Omental fat pad (tissue), 4 donors: ENCODE measurements around the gene ZNF428. TPM values are rescaled to one million over a fixed set of nuclear protein-coding genes. Genes with fewer than 3 reads are reported as not detected.

Experiments used
- ATAC-seq: fragments of 150-250 bp; one replicate; pipeline ENCODE4 v1.9.1; 2016; ENCODE audit warnings: mild to moderate bottlenecking, moderate library complexity; ENCODE audit not compliant: low FRiP score
- DNase-seq: peaks from one replicate; pipeline ENCODE4 v3.0.0-alpha.2; 2019; ENCODE audit warnings: low spot score
- total RNA-seq, 4 donors: library from RNA; depleted of rRNA; stranded (reverse); fragments of >200 nt; gene quantifications; one replicate each; pipeline ENCODE4 v1.1.0, GENCODE V29; 2016
- TF ChIP-seq, protein P1 (sequence below), 3 donors: fragments of 450-650 bp; IDR thresholded peaks; one replicate each; pipeline ENCODE4 v1.5.1; 2016 to 2017; ENCODE audit warnings: antibody characterized with exemption in 3 of 3, mild to moderate bottlenecking in 3 of 3, moderate library complexity in 2 of 3

ZNF428 gene
- total RNA-seq, 4 donors from 2014 or later: 15.4 to 22.1 (median 16.2) TPM

DNA sequence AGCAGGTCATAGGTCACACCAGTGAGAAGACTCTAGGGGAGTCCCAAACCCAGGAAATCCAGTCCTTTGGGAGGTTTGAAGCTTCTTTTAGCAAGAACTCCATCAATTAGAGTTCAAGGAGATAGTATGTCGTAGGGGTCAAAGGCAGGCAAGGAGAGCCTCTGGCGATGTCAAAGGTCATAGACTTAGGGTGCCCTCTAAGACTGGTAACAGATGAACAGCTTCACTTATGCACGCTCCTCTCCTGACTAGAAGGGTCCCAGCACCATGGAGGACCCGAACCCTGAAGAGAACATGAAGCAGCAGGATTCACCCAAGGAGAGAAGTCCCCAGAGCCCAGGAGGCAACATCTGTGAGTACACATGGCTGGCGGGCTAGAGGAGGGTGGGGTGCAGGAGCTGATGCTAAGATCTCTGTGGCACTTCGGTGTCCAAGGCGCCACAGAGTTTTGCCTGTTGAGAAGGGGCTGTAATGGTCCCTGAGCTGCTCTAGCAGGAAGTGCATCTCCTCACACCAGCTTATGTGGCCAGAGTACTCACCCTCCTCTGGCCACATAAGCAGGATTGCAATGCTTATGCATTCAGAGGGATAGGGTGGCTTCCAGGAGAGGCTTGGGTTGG, 22.5 kb downstream of the ZNF428 start:
- TF ChIP-seq, protein P1, sequence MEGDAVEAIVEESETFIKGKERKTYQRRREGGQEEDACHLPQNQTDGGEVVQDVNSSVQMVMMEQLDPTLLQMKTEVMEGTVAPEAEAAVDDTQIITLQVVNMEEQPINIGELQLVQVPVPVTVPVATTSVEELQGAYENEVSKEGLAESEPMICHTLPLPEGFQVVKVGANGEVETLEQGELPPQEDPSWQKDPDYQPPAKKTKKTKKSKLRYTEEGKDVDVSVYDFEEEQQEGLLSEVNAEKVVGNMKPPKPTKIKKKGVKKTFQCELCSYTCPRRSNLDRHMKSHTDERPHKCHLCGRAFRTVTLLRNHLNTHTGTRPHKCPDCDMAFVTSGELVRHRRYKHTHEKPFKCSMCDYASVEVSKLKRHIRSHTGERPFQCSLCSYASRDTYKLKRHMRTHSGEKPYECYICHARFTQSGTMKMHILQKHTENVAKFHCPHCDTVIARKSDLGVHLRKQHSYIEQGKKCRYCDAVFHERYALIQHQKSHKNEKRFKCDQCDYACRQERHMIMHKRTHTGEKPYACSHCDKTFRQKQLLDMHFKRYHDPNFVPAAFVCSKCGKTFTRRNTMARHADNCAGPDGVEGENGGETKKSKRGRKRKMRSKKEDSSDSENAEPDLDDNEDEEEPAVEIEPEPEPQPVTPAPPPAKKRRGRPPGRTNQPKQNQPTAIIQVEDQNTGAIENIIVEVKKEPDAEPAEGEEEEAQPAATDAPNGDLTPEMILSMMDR (IDR thresholded peaks at IDR 0.05): no peak
- ATAC-seq: no peak
- no peak for DNase-seq

DNA sequence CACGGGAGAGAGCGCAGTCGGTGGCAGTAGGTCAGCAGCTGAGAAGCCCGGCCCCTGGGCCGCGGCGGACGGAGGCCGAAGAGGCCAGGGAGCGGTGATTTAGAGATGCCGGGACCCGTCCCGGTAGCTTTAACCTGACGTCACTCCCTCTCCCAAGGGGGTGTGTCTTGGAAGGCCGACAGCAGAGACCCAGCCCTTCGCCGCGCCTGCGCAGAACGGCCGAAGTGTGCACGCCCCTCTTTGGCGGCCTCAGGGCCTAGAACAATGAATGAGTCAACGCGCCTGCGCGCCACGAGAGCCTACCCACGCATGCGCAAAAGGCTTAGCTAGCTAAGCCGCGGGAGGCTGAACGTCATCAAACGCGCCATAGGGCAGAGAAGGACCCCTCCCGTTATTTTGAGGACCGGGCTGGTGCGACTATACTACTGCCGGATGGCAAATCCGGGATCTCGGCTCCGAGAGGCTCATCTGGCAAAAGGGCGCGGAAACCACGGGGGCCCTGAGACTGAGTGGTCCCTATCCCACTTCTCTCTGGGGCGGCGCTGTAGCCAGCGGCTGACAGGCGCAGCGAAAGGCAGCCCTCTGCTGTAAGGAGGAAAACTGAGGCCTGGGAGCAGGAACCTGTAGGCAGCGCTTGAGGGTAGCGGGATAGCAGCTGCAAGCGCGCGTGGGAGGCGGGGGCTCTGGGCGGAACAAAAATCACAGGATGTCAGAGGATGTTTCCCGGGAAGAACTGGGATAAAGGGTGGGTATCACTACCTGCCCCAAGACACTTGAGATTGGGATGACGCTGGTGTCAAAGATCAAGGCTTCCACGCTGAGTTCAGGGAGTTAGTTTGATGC, 23.2 kb downstream of the ZNF428 start, which contains the start of the genes IRGQ and ZNF576:
Gene IRGQ, minus strand, starts transcription at position 136 of the 843 bp plus-strand sequence. CDS start 796 bp downstream, outside the sequence.
Gene ZNF576, plus strand, starts transcription at position 597 of the 843 bp plus-strand sequence. CDS start 514 bp downstream, outside the sequence.
- ATAC-seq (peak; percentile 94), DNase-seq (peak; percentile 100)
- TF ChIP-seq, protein P1 (IDR thresholded peaks at IDR 0.05): no peak

DNA sequence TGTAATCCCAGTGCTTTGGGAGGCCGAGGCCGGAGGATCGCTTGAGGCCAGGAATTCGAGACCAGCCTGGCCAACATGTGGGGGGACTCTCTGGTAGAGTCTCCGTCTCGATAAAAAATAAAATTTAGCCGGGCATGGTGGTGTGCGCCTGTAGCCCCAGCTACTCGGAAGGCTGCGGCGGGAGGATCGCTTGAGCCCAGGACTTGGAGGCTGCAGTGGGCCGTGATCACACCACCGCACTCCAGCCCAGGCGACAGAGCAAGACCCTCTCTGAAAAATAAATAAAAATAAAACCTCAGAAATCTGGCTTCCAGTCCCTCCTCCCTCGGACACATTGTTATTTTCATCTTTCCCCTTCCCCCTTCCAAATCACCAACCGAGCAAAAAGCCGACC, 23.8 kb downstream of the ZNF428 start:
- DNase-seq: no peak
- TF ChIP-seq, protein P1 (IDR thresholded peaks at IDR 0.05): no peak
- peak; percentile 3 for ATAC-seq

DNA sequence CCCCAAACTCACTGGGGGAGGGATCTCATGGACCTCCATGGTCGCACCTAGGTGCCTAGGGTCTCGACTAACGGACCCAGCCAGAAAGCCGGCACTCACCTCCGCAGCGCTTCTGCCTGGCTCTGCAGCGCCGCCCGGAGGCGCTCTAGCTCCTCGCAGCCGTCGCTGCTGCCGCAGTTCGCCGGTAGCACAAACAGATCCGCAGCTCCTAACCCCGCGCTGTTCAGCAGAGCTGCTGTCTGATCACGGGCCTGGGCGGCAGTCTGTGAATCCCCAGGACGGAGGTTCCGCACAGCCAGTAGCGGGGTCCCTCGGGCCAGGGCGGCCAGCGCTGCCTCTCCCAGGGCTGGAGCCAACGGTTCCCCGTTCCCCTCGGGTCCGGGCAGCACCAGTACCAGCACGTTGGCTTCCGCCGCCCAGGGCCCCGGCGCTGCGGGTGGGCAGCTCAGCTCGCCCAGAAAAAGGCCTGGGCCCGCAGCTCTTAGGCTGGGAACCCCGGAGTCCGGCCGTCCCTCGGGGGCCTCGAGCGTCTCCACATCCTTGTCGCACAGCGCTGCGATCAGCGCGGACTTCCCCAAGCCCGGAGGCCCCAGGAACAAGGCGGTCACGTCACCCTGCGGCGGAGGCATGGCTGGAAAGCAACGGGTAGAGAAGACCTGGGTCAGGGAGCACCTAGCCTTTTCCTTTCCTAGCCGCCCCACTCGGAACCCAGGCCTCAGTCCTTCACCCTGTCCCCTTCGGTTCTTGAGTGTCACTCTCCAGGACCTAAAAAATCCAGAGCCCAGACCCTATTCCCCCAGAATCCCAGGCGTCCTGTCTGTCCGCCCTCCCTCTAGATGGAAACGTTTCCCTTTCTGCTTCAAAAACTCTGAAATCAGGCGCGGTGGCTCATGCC, 24.5 kb downstream of the ZNF428 start:
- ATAC-seq (peak; percentile 24), DNase-seq (no peak)
- TF ChIP-seq, protein P1 (IDR thresholded peaks at IDR 0.05): no peak

DNA sequence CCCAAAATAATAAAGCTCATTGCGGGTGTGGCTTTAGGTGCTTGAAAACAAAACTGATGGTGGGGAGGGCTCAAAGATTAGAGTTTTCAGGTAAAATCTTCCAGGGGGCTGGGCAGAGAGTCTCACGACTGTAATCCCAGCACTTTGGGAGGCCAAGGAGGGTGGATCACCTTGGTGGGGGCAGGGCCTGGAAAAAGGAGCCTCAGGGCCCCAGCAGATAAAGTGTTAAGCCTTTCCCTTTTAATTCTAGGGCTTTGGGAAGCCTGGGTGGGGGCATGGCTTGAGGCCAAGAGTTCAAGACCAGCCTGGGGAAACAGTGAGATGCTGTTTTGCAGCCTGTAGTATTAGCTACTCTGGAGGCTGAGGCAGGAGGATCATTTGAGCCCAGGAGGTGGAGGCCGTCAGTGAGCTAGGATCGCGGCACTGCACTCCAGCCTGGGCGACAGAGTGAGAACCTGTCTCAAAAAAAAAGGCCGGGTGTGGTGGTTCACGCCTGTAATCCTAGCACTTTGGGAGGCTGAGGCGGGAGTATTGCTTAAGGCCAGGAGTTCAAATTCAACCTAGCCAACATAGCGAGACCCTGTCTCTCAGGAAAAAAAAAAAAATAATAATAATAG, 25.2 kb downstream of the ZNF428 start:
- TF ChIP-seq, protein P1 (IDR thresholded peaks at IDR 0.05): no peak
- DNase-seq: no peak
- no peak for ATAC-seq

DNA sequence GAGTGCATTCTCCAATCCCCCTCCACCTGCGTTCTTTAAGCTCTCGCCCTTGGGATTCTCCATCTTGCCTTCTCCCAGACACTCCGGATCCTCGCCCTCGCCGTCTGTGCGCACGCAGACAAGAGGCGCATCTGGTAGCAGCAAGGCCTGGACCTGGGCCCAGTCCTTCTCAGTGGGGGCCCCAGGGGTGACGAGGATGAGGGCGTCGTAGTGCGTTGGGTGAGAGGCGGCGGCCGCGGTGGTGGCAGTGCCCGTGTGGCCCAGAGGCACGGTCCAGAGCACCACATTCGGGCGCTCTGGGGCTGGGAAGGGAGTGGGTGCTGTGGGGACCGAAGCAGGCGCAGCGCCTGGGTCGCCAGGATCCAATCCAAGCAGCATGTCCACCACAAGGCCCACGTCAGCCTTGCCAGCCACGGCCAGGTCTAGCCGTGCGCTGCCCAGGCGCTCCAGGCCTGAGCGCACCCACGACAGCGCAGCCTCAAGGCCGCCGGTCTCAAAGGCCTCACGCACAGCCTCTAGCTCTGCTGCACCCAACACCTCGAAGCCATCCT, 26.6 kb downstream of the ZNF428 start:
- TF ChIP-seq, protein P1 (IDR thresholded peaks at IDR 0.05): no peak
- ATAC-seq: no peak
- DNase-seq: no peak
